H1 (cell line): ENCODE data around the gene TMEM115. TPM values are rescaled to one million over a fixed set of nuclear protein-coding genes. Genes with fewer than 3 reads are reported as not detected.

Experiments used
- CTCF ChIA-PET: fragments of 300-600 bp; sonication (Branson Sonifier 250); formaldehyde crosslinking; loops from one replicate; lab custom pipeline; 2021; ENCODE audit not compliant: partially characterized antibody; lab: Charles Lee
- POLR2A ChIA-PET: fragments of 300-600 bp; sonication (Branson Sonifier 250); formaldehyde crosslinking; loops from one replicate; lab custom pipeline; 2021; ENCODE audit warnings: inconsistent platforms; ENCODE audit not compliant: partially characterized antibody; lab: Charles Lee
- DNase-seq, 2 experiments: peaks; one replicate each; pipeline versions ENCODE4 v3.0.0 to v3.0.0-alpha.2; 2010 to 2022; ENCODE audit warnings: low spot score in 2 of 2, low read depth in 1 of 2, mixed read lengths in 1 of 2
- FAIRE-seq: peaks from 2 replicates; lab custom pipeline; 2011; peaks lifted over from hg19 to GRCh38; lab: Jason Lieb, UNC
- H2AFZ ChIP-seq: 2 replicates; pipeline ENCODE4 v1.8.1; 2012; ENCODE audit warnings: low read length, inconsistent platforms
- H2AK5ac ChIP-seq: 2 replicates; pipeline ENCODE4 v1.6.1; 2013; ENCODE audit warnings: low read depth, low read length
- H2BK120ac ChIP-seq: replicated peaks from 2 replicates; pipeline ENCODE3; 2013; ENCODE audit warnings: low read depth, low read length, inconsistent platforms
- H2BK12ac ChIP-seq: 2 replicates; pipeline ENCODE4 v1.6.1; 2013; ENCODE audit warnings: low read depth, low read length
- H2BK15ac ChIP-seq: 2 replicates; pipeline ENCODE4 v1.6.1; 2013; ENCODE audit warnings: low read length
- H2BK20ac ChIP-seq: 2 replicates; pipeline ENCODE4 v1.6.1; 2013; ENCODE audit warnings: low read length
- H2BK5ac ChIP-seq: 2 replicates; pipeline ENCODE4 v1.6.1; 2013; ENCODE audit warnings: low read depth, low read length
- H3K14ac ChIP-seq: 2 replicates; pipeline ENCODE4 v1.6.1; 2013; ENCODE audit warnings: inconsistent platforms; ENCODE audit not compliant: insufficient read length
- H3K18ac ChIP-seq: 2 replicates; pipeline ENCODE4 v1.6.1; 2013; ENCODE audit warnings: low read length; ENCODE audit errors: extremely low read depth
- H3K23ac ChIP-seq: 2 replicates; pipeline ENCODE4 v1.6.1; 2013; ENCODE audit warnings: inconsistent platforms; ENCODE audit not compliant: insufficient read length
- H3K23me2 ChIP-seq: 2 replicates; pipeline ENCODE4 v1.6.1; 2013; ENCODE audit warnings: low read depth, low read length
- H3K27ac ChIP-seq: 2 replicates; pipeline ENCODE4 v1.6.1; 2011; ENCODE audit warnings: low read depth, low read length, inconsistent platforms
- H3K27me3 ChIP-seq, 4 experiments: replicated peaks in 1 of 4; 1 replicate in 1 of 4; 2 replicates in 3 of 4; pipeline versions ENCODE4 v1.6.1 to v1.8.1; 2011 to 2013; ENCODE audit warnings: low read length in 3 of 4, mild to moderate bottlenecking in 3 of 4, inconsistent platforms in 2 of 4, mixed read lengths in 2 of 4, moderate library complexity in 1 of 4; ENCODE audit not compliant: control insufficient read depth in 3 of 4, insufficient read depth in 3 of 4; ENCODE audit errors: extremely low read depth in 1 of 4
- H3K36me3 ChIP-seq, 4 experiments: 2 replicates each; pipeline versions ENCODE4 v1.6.1 to v1.8.1; 2011 to 2013; ENCODE audit warnings: mild to moderate bottlenecking in 4 of 4, low read length in 3 of 4, moderate library complexity in 2 of 4, control low read depth in 1 of 4, inconsistent platforms in 1 of 4; ENCODE audit not compliant: insufficient read depth in 4 of 4, control insufficient read depth in 2 of 4
- H3K4ac ChIP-seq: replicated peaks from 2 replicates; pipeline ENCODE3; 2013; ENCODE audit warnings: low read length, low read depth, mixed read lengths, inconsistent platforms; ENCODE audit not compliant: insufficient read length
- H3K4me1 ChIP-seq, 4 experiments: replicated peaks in 1 of 4; 1 replicate in 1 of 4; 2 replicates in 3 of 4; pipeline versions ENCODE4 v1.6.1 to v1.8.1; 2011 to 2013; ENCODE audit warnings: low read length in 3 of 4, inconsistent platforms in 2 of 4, mixed read lengths in 1 of 4; ENCODE audit not compliant: insufficient read depth in 4 of 4, control insufficient read depth in 3 of 4
- H3K4me2 ChIP-seq, 2 experiments: 2 replicates each; pipeline versions ENCODE4 v1.6.1 to v1.8.1; 2011 to 2013; ENCODE audit warnings: low read depth in 2 of 2, low read length in 2 of 2, control low read depth in 1 of 2, inconsistent platforms in 1 of 2, mild to moderate bottlenecking in 1 of 2; ENCODE audit not compliant: insufficient read depth in 1 of 2
- H3K4me3 ChIP-seq, 4 experiments: fragments of 200-600, 300-600 bp in 1 of 4; sonication (generic), shearing (Covaris generic), sonication (Bioruptor Twin) in 1 of 4; 2 replicates each; pipeline versions ENCODE4 v1.5.1 to v1.8.1; 2011 to 2016; ENCODE audit warnings: low read length in 4 of 4, low read depth in 3 of 4, control low read depth in 2 of 4, inconsistent platforms in 2 of 4, mild to moderate bottlenecking in 2 of 4, mixed read lengths in 1 of 4, moderate library complexity in 1 of 4; ENCODE audit not compliant: insufficient read depth in 2 of 4; ENCODE audit errors: extremely low read depth in 1 of 4
- H3K56ac ChIP-seq: replicated peaks from 2 replicates; pipeline ENCODE3; 2013; ENCODE audit warnings: low read depth, mild to moderate bottlenecking, mixed read lengths, low read length, inconsistent platforms; ENCODE audit not compliant: insufficient read length
- H3K79me1 ChIP-seq: 2 replicates; pipeline ENCODE4 v1.6.1; 2013; ENCODE audit warnings: low read depth, low read length, control low read depth
- H3K79me2 ChIP-seq, 2 experiments: 2 replicates each; pipeline versions ENCODE4 v1.6.1 to v1.8.1; 2012 to 2013; ENCODE audit warnings: low read length in 2 of 2, mild to moderate bottlenecking in 2 of 2, inconsistent platforms in 1 of 2; ENCODE audit not compliant: insufficient read depth in 2 of 2, control insufficient read depth in 1 of 2
- H3K9ac ChIP-seq, 4 experiments: replicated peaks in 1 of 4; 1 replicate in 1 of 4; 2 replicates in 3 of 4; pipeline versions ENCODE4 v1.6.1 to v1.8.1; 2011 to 2013; ENCODE audit warnings: low read depth in 3 of 4, low read length in 3 of 4, control low read depth in 2 of 4, mild to moderate bottlenecking in 2 of 4, moderate library complexity in 2 of 4, inconsistent platforms in 1 of 4; ENCODE audit errors: extremely low read depth in 1 of 4
- H3K9me3 ChIP-seq, 2 experiments: 2 replicates each; pipeline versions ENCODE4 v1.6.1 to v1.8.1; 2012 to 2013; ENCODE audit warnings: mild to moderate bottlenecking in 2 of 2, moderate library complexity in 2 of 2, control low read depth in 1 of 2, inconsistent platforms in 1 of 2, low read depth in 1 of 2, low read length in 1 of 2, mixed read lengths in 1 of 2; ENCODE audit not compliant: insufficient read depth in 2 of 2
- H4K20me1 ChIP-seq, 2 experiments: replicated peaks in 1 of 2; 2 replicates each; pipeline versions ENCODE3 to v1.8.1; 2011 to 2013; ENCODE audit warnings: inconsistent platforms in 2 of 2, low read length in 2 of 2, mild to moderate bottlenecking in 1 of 2; ENCODE audit not compliant: insufficient read depth in 2 of 2, control insufficient read depth in 1 of 2
- H4K5ac ChIP-seq: 2 replicates; pipeline ENCODE4 v1.6.1; 2013; ENCODE audit warnings: low read length, low read depth, mixed read lengths, inconsistent platforms; ENCODE audit not compliant: insufficient read length
- H4K8ac ChIP-seq: 2 replicates; pipeline ENCODE4 v1.8.0; 2013; ENCODE audit warnings: mild to moderate bottlenecking, moderate library complexity, low read length, inconsistent platforms; ENCODE audit not compliant: insufficient read depth; ENCODE audit errors: extremely low read depth
- H4K91ac ChIP-seq: replicated peaks from 2 replicates; pipeline ENCODE3; 2013; ENCODE audit warnings: low read length, mixed read lengths, inconsistent platforms; ENCODE audit not compliant: insufficient read length
- ASH2L ChIP-seq: fragments of 200-600, 300-600 bp; sonication (generic); IDR thresholded peaks from one replicate; pipeline ENCODE4 v1.7.1; 2017; ENCODE audit warnings: low read length
- BACH1 ChIP-seq: IDR thresholded peaks from 2 replicates; pipeline ENCODE4 v1.6.1; 2012; ENCODE audit warnings: low read length, improper control_type of control experiment
- FOSL1 ChIP-seq: IDR thresholded peaks from 2 replicates; pipeline ENCODE4 v1.6.1; 2011; ENCODE audit warnings: mild to moderate bottlenecking, low read depth, low read length, moderate library complexity; ENCODE audit not compliant: insufficient read depth
- NANOG ChIP-seq: IDR thresholded peaks from 2 replicates; pipeline ENCODE4 v1.6.1; 2011; ENCODE audit warnings: low read length, low read depth, mild to moderate bottlenecking, inconsistent platforms; ENCODE audit not compliant: insufficient read depth, poor library complexity, severe bottlenecking
- RAD21 ChIP-seq, 2 experiments: IDR thresholded peaks in 1 of 2; conservative IDR thresholded peaks in 1 of 2; 2 replicates each; pipeline ENCODE4 v1.6.1; 2011; ENCODE audit warnings: low read depth in 2 of 2, low read length in 2 of 2, improper control_type of control experiment in 1 of 2, inconsistent platforms in 1 of 2, mild to moderate bottlenecking in 1 of 2, moderate library complexity in 1 of 2
- whole genome bisulfite sequencing, 2 experiments: shearing (Covaris generic) in 1 of 2; methylation state at CpG; one replicate each; pipeline versions ENCODE4 v1.1.6 to v1.1.7; 2013 to 2015; ENCODE audit warnings: low lambda C conversion rate in 2 of 2, mixed read lengths in 2 of 2, inconsistent platforms in 1 of 2, low coverage in 1 of 2, missing lambda C conversion rate in 1 of 2; ENCODE audit not compliant: insufficient replicate concordance in 2 of 2, insufficient coverage in 1 of 2, insufficient read length in 1 of 2; ENCODE audit errors: extremely low coverage in 1 of 2, missing lambda C conversion rate in 1 of 2; 5-methylcytosine and 5-hydroxymethylcytosine counted together
- polyA plus RNA-seq, 7 experiments: library from polyadenylated mRNA; depleted of rRNA in 3 of 7; stranded (reverse) in 5 of 7; unstranded in 2 of 7; fragments of >200 nt in 5 of 7; fragments of 200-250 nt in 2 of 7; gene quantifications; 1 replicate in 5 of 7; 2 replicates in 1 of 7; 4 replicates in 1 of 7; pipeline versions ENCODE4 v1.2.1 to v1.2.3, GENCODE V29; 2011 to 2013; ENCODE audit warnings: missing spikeins in 2 of 7, mixed read lengths in 2 of 7
- total RNA-seq: library from RNA; stranded (reverse); fragmentation: NEBNext Ultra II Directional; extraction: Animal tissue kit (Norgen Biotek cat#: 25700); gene quantifications from 2 replicates; pipeline ENCODE4 v1.2.1, GENCODE V29; 2021
- TF ChIP-seq, protein P1 (sequence below): IDR thresholded peaks from 2 replicates; pipeline ENCODE4 v1.6.1; 2012; ENCODE audit warnings: inconsistent platforms
- TF ChIP-seq, protein P2 (sequence below), 3 experiments: IDR thresholded peaks; 1 replicate in 2 of 3; 2 replicates in 1 of 3; pipeline versions ENCODE4 v1.5.1 to v1.6.1; 2011; ENCODE audit warnings: low read length in 3 of 3, mild to moderate bottlenecking in 3 of 3, inconsistent platforms in 2 of 3, low read depth in 1 of 3, moderate library complexity in 1 of 3; ENCODE audit not compliant: insufficient read depth in 1 of 3; ENCODE audit errors: control extremely low read depth in 1 of 3

Gene TMEM115
- total and polyA plus RNA-seq, 2 of the 8 experiments (the other 6 are each of a cell fraction or from before 2014, with no cell fraction given), result 25.4 to 32.4 TPM

DNA sequence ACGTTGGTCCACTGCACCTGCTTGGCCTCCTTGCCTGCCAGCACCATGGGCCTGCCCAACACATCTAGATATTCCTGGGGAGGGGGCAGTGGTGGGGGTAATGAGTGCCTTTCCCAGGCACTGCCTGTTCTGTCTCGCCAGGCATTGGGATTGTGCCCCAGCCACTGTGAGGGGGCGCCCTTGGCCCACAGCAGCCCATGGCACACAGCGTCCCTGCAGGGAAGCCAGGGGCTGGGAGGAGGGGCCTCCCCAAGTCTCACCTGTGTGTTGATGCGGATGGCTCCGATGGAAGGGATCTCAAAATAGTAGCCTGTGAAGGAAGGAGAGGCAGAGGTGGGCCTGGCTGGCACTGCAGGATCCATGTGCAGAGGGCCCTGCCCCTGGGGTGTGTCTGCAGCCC is 18.7 kb upstream of the TMEM115 start:
- no peaks in the 10 kb centered on the region for H3K9me3 ChIP-seq
- H3K23ac ChIP-seq, result no peak overlapping the region
- H3K36me3 ChIP-seq, result no peaks in the 10 kb centered on the region
- H3K9ac ChIP-seq, result no peak overlapping the region
- H3K27me3 ChIP-seq, result no peaks in the 10 kb centered on the region; a peak in 1 of 7 replicates
- H2BK12ac ChIP-seq, result no peak overlapping the region
- H2BK120ac ChIP-seq, result no peak overlapping the region
- DNase-seq (no peak), FAIRE-seq (no peak)
- H3K56ac ChIP-seq, result no peak overlapping the region
- POLR2A ChIA-PET, result no interaction called here
- H3K27ac ChIP-seq, result no peak overlapping the region
- CTCF ChIA-PET, result interaction anchor here (1.0 to 3.0 kb wide), 6 partner anchors 8 to 38 kb away, joined by 3 to 9 read pairs (median 4); partner anchors contain the start of genes CYB561D2 and NPRL2
- H3K23me2 ChIP-seq, result 0 out of 2 replicates have a peak, but pooled peaks cover 2% of the 10 kb centered on the region
- no peak overlapping the region; the same call in 1 of the 2 replicates for H2BK5ac ChIP-seq
- no peak overlapping the region for H4K91ac ChIP-seq
- H3K4me3 ChIP-seq, result no peak overlapping the region
- H4K8ac ChIP-seq, result no peak overlapping the region
- no peaks in the 10 kb centered on the region for H3K79me2 ChIP-seq
- H4K20me1 ChIP-seq, result peaks cover 4% of the 10 kb centered on the region in 2 experiments
- no peak overlapping the region for H4K5ac ChIP-seq
- 70% methylated on average over 6 of the region's 6 CpGs; no CpG with 5 or more reads in 1 of the 2 experiments for WGBS, 2 experiments
- no peak overlapping the region for H3K18ac ChIP-seq
- H2AK5ac ChIP-seq, result no peak overlapping the region; the same call in 1 of the 2 replicates
- no peak overlapping the region for H3K4ac ChIP-seq
- H2BK15ac ChIP-seq, result 0 out of 2 replicates have a peak overlapping the region, but pooled peaks have one; percentile 72
- H3K4me1 ChIP-seq, result peaks cover 0 to 17% (median 12%) of the 10 kb centered on the region in 4 experiments; a peak in 6 of 7 replicates
- H3K79me1 ChIP-seq, result no peaks in the 10 kb centered on the region
- H2BK20ac ChIP-seq, result no peak overlapping the region
- H3K14ac ChIP-seq, result no peak overlapping the region
- H2AFZ ChIP-seq, result no peak overlapping the region
- H3K4me2 ChIP-seq, result no peak overlapping the region
- TF ChIP-seq NANOG (no peak), RAD21 (IDR thresholded peaks at IDR 0.05 in 1 of 2, conservative IDR thresholded peaks at IDR 0.05 in 1 of 2; ENCODE audit: low read depth in 2 of 2, low read length in 2 of 2) (peak; percentile 45 to 63; a peak in 3 of 4 replicates), BACH1 (no peak), ASH2L (no peak), FOSL1 (no peak)
- TF ChIP-seq, protein P1, sequence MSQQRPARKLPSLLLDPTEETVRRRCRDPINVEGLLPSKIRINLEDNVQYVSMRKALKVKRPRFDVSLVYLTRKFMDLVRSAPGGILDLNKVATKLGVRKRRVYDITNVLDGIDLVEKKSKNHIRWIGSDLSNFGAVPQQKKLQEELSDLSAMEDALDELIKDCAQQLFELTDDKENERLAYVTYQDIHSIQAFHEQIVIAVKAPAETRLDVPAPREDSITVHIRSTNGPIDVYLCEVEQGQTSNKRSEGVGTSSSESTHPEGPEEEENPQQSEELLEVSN, result no peak
- TF ChIP-seq, protein P2, sequence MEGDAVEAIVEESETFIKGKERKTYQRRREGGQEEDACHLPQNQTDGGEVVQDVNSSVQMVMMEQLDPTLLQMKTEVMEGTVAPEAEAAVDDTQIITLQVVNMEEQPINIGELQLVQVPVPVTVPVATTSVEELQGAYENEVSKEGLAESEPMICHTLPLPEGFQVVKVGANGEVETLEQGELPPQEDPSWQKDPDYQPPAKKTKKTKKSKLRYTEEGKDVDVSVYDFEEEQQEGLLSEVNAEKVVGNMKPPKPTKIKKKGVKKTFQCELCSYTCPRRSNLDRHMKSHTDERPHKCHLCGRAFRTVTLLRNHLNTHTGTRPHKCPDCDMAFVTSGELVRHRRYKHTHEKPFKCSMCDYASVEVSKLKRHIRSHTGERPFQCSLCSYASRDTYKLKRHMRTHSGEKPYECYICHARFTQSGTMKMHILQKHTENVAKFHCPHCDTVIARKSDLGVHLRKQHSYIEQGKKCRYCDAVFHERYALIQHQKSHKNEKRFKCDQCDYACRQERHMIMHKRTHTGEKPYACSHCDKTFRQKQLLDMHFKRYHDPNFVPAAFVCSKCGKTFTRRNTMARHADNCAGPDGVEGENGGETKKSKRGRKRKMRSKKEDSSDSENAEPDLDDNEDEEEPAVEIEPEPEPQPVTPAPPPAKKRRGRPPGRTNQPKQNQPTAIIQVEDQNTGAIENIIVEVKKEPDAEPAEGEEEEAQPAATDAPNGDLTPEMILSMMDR (IDR thresholded peaks at IDR 0.05; ENCODE audit: control extremely low read depth in 1 of 3, insufficient read depth in 1 of 3, low read depth in 1 of 3, low read length in 3 of 3), result peak in 2 of 3 experiments; percentile 30 to 45; a peak in 2 of 4 replicates
